Neutrophil (primary cell): ENCODE data around the gene URI1.

Experiments
- H3K27ac ChIP-seq: fragments of 200-600 bp; sonication (generic); 2 replicates; pipeline ENCODE4 v1.5.1; 2016; ENCODE audit warnings: mild to moderate bottlenecking, moderate library complexity
- H3K27me3 ChIP-seq: fragments of 200-600 bp; sonication (generic); 2 replicates; pipeline ENCODE4 v1.6.0; 2016; ENCODE audit warnings: mild to moderate bottlenecking
- H3K36me3 ChIP-seq: fragments of 200-600 bp; sonication (generic); 2 replicates; pipeline ENCODE4 v1.5.1; 2017
- H3K4me1 ChIP-seq, 2 experiments: fragments of 200-600 bp in 1 of 2; sonication (generic) in 1 of 2; 1 replicate in 1 of 2; 2 replicates in 1 of 2; pipeline versions ENCODE4 v1.5.1 to v1.6.1; 2013 to 2016; ENCODE audit warnings: low read depth in 1 of 2, low read length in 1 of 2, mild to moderate bottlenecking in 1 of 2, moderate library complexity in 1 of 2; ENCODE audit not compliant: control insufficient read depth in 1 of 2, insufficient read depth in 1 of 2
- H3K4me3 ChIP-seq, 2 experiments: fragments of 200-600 bp in 1 of 2; sonication (generic) in 1 of 2; 1 replicate in 1 of 2; 2 replicates in 1 of 2; pipeline ENCODE4 v1.5.1; 2013 to 2016; ENCODE audit warnings: low read depth in 1 of 2, low read length in 1 of 2, mild to moderate bottlenecking in 1 of 2, moderate library complexity in 1 of 2
- H3K9me3 ChIP-seq: fragments of 200-600 bp; sonication (generic); 2 replicates; pipeline ENCODE4 v1.5.1; 2016
- CTCF ChIP-seq: fragments of 200-600 bp; sonication (generic); IDR thresholded peaks from 2 replicates; pipeline ENCODE4 v1.5.1; 2016; ENCODE audit warnings: antibody characterized with exemption

The URI1 gene

GRCh38 chr19:30024091-30024490 lies 82.1 kb downstream of the URI1 start:
- Histone ChIP-seq H3K36me3 (no peaks in the 10 kb centered on the region), H3K4me1 (no peaks in the 10 kb centered on the region), H3K27me3 (no peaks in the 10 kb centered on the region), H3K9me3 (no peaks in the 10 kb centered on the region), H3K4me3 (no peak overlapping the region), H3K27ac (peak overlapping the region; percentile 53)
- TF ChIP-seq CTCF = no peak

GRCh38 chr19:30026933-30027332 lies 84.9 kb downstream of the URI1 start:
- Histone ChIP-seq H3K4me1 (no peaks in the 10 kb centered on the region), H3K27me3 (no peaks in the 10 kb centered on the region), H3K4me3 (no peak overlapping the region), H3K9me3 (no peaks in the 10 kb centered on the region), H3K27ac (no peak overlapping the region), H3K36me3 (no peaks in the 10 kb centered on the region)
- no peak for TF ChIP-seq CTCF

GRCh38 chr19:30028118-30028991 lies 86.3 kb downstream of the URI1 start:
- Histone ChIP-seq H3K27ac (no peak overlapping the region), H3K4me1 (no peaks in the 10 kb centered on the region), H3K9me3 (no peaks in the 10 kb centered on the region), H3K27me3 (no peaks in the 10 kb centered on the region), H3K36me3 (no peaks in the 10 kb centered on the region), H3K4me3 (no peak overlapping the region)
- no peak for TF ChIP-seq CTCF

- Histone ChIP-seq H3K36me3 (no peaks in the 10 kb centered on the region), H3K9me3 (no peaks in the 10 kb centered on the region)
These were observed 86.9 kb downstream of the URI1 start for GRCh38 chr19:30028992-30029343.

GRCh38 chr19:30029721-30030510 lies 87.9 kb downstream of the URI1 start:
- no peaks in the 10 kb centered on the region for H3K36me3 ChIP-seq
- H3K4me3 ChIP-seq = no peak overlapping the region
- H3K4me1 ChIP-seq = no peaks in the 10 kb centered on the region
- H3K9me3 ChIP-seq = no peaks in the 10 kb centered on the region
- no peak overlapping the region for H3K27ac ChIP-seq
- no peak for TF ChIP-seq CTCF
- no peaks in the 10 kb centered on the region for H3K27me3 ChIP-seq

More at GRCh38 chr19:30028992-30029343, 86.9 kb downstream of the URI1 start:
- Histone ChIP-seq H3K4me3 (no peak overlapping the region), H3K4me1 (no peaks in the 10 kb centered on the region), H3K27me3 (no peaks in the 10 kb centered on the region), H3K27ac (no peak overlapping the region)
- no peak for TF ChIP-seq CTCF
